NK-92 (cell line): ENCODE measurements around the gene SEC16A.

Experiments used
- DNase-seq: peaks from one replicate; lab custom pipeline; 2025; ENCODE audit not compliant: unreplicated experiment; lab: John Stamatoyannopoulos, UW

Gene SEC16A

GRCh38 chr9:136519263-136520052, 36.6 kb upstream of the SEC16A start:
- DNase-seq = no peak

DNA sequence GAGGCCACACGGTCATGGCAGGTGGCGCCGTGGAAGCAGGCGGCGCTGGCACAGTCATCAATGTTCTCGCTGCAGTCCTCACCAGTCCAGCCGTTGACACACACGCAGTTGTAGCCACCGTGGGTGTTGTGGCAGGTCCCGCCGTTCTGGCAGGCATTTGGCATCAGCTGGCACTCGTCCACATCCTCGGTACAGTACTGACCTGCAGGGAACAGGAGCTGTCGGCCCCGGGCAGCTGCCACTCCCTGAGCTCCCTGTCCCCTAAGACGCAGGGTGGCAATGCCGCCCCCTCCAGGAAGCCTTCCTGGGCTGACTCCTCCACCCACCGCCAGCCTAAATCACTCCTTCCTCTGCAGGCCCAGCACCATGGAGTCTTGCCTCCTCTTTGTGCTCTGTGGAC, 35.8 kb upstream of the SEC16A start:
- DNase-seq = no peak

DNA sequence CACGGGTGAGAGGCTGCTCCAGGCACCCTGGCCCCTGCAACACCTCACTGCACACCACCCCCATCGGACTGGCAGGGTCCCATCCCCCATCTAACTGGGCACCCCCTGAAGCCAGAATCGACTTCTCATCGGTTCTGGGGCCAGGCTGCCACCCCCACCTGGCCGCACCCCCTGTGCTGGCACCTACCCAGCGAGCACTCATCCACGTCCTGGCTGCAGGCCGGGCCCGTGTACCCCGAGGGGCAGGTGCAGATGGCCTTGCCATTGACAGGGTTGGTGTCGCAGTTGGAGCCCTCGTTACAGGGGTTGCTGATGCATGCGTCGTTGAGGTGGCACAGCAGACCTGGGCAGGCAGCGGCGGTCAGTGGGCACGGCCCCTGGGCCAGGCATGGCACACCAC, 35.1 kb upstream of the SEC16A start:
- DNase-seq = no peak

DNA sequence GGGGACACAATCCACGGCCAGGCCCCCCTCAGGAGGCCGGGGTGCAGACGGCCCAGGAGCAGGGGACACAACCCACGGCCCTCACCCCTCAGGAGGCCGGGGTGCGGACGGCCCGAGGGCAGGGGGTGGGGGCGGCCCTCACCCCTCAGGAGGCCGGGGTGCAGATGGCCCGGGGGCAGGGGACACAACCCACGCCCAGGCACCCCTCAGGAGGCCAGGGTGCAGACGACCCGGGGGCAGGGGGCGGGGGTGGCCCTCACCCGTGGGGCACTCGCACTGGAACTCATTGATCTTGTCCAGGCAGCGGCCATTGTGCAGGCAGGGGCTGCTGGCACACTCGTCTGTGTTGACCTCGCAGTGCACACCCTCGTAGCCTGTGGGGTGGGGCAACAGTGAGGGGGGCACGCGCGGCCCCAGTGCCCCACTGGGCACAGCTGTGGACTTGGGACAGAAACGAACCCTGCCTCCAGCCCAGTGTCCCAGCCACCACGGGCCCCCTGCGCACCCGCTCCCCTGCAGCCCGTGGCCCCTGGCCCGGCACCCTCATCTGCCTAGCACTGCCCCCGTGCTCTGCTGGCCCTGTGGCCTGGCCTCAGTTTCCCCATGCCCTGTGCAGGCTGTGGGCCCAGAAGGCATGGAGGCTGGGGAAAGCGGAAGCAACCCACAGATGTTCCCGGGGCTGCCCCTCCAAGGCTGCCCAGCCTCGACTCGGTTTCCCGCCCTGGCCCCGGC, 34.3 kb upstream of the SEC16A start:
- no peak for DNase-seq

DNA sequence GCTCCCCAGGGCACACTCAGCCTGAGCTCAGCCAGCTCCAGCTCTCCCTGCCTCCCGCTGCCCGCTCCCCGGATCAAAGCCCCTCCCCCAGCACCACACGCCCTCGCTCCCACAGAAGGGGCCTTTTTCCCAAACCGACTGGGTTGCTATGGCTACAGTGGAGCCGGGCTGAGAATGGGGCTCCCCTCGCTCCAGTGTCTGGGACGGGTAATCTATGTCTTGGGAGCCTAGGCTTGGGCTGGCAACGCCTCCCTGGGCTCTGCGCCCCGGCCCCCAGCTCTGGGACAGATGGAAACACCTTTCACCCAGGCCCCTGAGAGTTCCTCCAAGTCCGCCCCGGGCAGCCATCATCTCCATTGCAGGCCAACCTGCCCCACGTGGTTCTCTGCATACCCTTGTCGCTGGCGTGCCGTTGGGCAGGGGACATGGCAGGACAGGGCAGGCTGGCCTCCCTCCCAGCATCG, 33.4 kb upstream of the SEC16A start:
- DNase-seq = no peak

DNA sequence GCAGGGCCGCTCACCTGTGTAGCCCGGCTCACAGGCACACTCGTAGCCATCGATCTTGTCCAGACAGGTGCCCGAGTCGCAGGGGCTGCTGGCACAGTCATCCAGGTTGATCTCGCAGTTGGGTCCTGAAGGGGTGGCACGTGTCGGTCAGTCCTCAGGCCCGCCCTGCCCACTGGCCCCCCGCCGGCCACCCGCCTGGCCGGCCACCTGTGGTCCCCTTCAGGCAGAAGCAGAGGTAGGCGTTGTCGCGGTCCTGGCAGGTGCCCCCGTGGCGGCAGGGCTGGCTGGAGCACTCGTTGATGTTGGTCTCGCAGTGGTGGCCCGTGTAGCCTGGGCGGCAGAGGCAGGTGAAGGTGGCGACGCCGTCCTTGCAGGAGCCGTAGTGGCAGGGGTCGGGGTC, 32.4 kb upstream of the SEC16A start:
- no peak for DNase-seq

- no peak for DNase-seq
Observed at GRCh38 chr9:136514022-136514714, 31.3 kb upstream of the SEC16A start.

GRCh38 chr9:136513191-136513590, 30.4 kb upstream of the SEC16A start:
- DNase-seq = no peak

- no peak for DNase-seq
Observed at GRCh38 chr9:136512651-136513071, 29.8 kb upstream of the SEC16A start.

DNA sequence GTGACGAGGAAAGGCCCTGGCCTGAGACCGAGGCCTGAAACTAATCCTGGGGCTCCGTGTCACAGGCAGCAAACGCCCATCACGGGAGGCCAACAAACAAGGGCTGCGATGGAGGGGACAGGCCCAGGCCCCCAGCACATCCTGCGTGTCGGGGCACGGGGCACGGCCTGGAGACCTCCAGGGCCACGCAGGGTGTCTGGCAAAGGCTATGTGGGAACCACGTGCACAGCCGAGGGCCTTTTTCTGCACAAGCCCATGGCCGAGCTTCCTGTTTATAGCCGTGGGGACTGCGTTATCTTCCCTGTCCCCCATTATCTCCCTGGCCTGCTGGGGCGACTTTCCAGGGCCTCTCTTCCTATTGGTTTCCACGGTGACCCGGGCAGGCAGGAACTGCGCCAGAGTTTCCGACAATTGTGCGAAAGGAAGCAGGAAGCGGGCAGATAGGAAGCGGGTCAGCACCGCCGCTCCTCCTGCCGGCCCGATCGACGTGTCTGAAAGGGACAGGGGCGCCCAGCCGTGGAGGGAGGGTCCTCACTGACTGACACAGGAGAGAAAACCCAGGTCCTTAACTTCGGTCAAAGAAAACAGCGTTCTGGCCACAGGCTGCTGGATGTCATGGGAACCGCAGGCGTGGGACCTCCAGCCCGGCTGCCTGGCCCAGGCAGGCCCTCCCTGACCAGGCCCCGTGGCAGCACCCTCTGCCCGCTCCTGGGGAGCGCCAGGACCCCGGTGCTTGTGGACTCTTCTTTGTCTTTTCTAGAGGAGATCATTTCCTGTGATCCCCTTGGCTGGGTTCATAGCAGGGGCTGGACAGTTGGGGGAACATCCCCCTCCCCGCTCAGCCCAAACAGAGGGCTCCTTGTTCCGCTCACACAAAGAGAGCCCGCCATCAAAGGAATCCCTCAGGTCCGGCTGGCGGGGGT, 29.1 kb upstream of the SEC16A start:
- no peak for DNase-seq

DNA sequence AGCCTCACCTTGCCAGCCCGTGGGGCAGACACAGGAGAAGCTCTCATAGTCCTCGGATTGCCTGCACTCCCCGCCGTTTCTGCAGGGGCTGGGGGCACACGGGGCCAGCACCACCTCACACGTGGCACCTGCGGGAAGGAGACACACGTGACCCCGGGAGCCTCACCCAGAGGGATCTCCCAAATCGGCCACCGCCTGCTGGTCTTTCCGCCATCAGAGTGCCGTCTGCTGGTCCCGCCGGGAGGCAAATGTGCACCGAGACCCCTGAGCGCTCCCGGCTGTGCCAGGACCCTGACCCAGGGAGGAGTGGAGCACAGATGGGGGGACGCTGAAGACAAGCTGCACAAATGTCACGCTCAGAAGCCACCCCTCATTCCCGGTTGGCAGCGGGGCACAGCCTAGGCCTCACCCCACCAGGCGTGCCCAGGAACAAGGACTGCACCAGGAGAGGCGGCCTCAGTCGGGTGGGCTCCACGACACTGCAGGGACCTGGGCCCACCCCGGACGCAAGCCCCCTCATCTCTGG, 28.4 kb upstream of the SEC16A start:
- no peak for DNase-seq

DNA sequence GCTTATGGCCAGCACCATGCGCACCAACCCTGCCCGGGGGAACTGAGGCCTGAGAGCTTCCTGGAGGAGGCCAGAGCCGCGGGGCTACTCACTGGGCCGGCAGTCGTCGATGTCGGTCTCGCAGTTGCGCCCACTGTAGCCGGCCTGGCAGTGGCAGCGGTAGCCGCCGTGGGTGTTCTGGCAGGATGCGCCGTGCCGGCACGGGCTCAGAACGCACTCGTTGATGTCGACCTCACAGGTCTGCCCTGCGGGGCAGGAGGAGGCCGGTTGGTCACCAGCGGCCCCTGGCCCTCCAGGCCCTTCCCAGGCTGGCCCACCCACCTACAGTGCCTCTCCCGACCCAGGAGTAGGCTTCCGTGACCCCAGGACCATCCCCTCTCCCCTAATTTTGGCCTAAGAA, 27.7 kb upstream of the SEC16A start:
- no peak for DNase-seq

DNA sequence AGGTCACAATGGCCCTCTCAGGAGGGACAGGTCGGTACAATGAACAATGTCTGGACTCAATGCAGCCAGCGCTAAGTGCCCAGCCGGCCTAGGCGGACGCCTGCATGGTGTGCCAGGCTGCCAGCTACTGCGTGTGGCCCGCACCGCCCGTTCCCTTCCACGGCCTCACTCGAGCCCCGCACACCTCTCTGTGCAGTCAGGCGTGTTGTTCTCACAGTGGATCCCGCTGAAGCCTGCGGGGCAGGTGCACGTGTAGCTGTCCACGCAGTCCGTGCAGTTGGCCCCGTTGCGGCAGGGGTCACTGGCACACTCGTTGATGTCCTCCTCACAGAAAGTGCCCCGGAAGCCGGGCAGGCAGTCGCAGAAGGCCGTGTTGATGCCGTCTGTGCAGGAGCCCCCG, 26.7 kb upstream of the SEC16A start:
- DNase-seq = no peak

GRCh38 chr9:136508729-136509500, 26.1 kb upstream of the SEC16A start:
- no peak for DNase-seq

DNA sequence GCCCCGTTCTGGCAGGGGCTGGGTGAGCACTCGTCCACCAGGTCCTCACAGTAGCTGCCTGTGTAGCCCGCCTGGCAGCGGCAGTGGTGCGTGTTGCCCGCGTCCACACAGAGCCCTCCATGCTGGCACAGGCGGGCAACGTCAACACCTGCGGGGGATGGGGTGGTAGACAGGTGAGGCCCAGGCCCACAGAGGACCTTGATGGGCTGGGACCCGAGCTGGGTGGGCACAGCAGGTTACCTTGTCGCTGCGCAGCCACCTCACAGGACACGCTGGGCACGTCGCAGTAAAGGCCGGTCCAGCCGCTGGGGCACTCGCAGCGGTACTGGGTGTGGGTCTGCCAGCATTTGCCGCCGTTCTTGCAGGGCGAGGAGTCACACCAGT, 25.1 kb upstream of the SEC16A start:
- no peak for DNase-seq

DNA sequence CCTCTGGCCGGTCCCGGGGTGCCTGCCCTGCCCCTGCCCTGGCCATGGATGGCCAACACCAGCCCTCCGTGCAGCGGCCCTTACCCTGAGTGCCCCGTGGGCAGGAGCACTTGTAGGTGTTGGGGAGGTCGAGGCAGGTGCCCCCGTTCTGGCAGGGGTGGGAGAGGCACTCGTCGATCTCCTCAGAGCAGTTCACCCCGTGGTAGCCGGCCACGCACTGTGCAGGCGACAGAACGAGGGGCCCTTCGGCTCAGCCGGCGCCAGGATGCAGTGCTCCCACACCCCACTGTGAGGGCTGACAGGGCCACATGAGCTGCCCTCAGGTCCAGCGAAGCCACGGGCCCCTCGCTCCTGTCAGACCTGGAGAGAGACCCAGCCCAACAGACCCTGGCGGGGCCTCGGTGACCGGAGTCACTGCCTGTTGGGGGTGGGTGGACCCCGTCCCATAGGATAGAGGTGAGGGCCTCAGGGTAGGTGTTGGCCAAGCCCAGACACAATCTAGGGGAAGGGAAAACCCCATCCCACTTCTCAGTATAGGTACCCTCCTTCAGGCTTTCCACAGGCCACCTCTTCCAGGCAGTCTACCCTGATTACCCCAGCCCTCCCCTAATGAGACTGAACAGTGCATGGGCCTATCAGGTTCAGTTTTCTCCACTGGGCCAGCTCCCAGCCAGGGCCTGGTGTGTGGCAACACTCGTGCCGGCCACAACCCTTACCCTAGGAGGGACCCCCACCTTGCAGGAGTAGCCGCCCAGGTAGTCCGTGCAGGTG, 24.6 kb upstream of the SEC16A start:
- no peak for DNase-seq

- no peak for DNase-seq
Observed at GRCh38 chr9:136506425-136506824, 23.6 kb upstream of the SEC16A start.

DNA sequence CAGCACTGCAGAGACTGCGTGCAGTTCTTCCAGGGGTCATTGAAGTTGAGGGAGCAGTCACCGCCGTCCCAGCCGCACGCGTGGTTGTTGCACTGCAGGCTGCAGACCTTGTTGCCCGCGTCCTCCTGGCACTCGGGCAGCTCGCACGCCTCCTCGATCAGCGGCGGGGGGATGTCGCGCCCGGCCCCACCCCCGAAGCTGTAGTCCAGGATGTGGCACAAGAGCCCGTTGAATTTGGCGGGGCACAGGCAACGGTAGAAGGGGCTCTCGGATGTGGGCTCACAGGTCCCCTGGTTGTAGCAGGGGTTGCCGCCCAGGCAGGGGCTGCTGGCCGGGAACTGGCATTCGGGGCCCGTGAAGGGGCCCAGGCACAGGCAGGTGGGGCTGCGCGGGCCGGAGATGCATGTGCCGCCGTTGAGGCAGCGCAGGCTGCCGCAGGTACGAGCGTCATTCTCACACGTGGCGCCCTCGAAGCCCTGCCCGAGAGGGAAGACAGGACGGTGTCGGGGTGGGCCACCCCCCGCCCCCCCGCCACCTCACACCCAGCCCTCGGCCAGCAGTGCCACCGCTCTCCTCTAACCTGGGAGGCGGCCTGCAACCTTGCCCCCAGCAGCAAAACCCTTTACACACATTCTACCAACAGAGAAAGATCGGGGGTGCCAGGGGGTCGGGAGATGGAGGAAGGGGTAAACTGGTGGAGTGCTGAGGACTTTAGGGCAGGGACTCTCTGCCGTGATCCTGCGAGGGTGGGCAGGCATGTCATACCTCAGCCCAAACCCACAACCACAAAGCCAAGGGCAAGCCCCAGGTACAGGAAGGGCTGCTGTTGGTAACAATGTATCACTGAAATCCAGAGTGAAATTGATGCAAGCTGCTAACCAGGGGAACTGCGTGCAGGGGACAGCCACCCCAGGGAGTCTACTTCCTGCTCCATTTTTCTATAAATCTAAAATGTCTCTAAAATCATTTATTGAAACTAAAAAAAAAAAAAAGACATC, 22.9 kb upstream of the SEC16A start:
- DNase-seq = no peak
